Measurements from ENCODE around the gene PTTG1. TPM values are rescaled to one million over a fixed set of nuclear protein-coding genes. Genes with fewer than 3 reads are reported as not detected.
"Not testable (repeated sequence)": the region's sequence is repeated elsewhere in the genome, so short reads cannot be mapped to it uniquely, and the experiment has no call there.

Gene PTTG1
- total RNA-seq, 1 experiment from 2014 or later, result 235 TPM

GRCh38 chr5:160423099-160423498 lies 1.4 kb downstream of the PTTG1 start:
- no peak for DNase-seq (ENCODE audit: low read depth)

GRCh38 chr5:160427607-160428006 lies 6.0 kb downstream of the PTTG1 start:
- DNase-seq (ENCODE audit: low read depth), result no peak

- DNase-seq (ENCODE audit: low read depth), result no peak
These were observed 10.5 kb downstream of the PTTG1 start for GRCh38 chr5:160432196-160432595.

- no peak for DNase-seq (ENCODE audit: low read depth)
These were observed 11.1 kb downstream of the PTTG1 start for GRCh38 chr5:160432787-160433186.

GRCh38 chr5:160434022-160434531 lies 12.4 kb downstream of the PTTG1 start:
- DNase-seq (ENCODE audit: low read depth), result no peak

- no peak for DNase-seq (ENCODE audit: low read depth)
These were observed 13.9 kb downstream of the PTTG1 start for GRCh38 chr5:160435532-160435931.

- no peak for DNase-seq (ENCODE audit: low read depth)
These were observed 14.4 kb downstream of the PTTG1 start for GRCh38 chr5:160436017-160436416.

GRCh38 chr5:160436661-160437060 lies 15.0 kb downstream of the PTTG1 start:
- not testable (repeated sequence) for DNase-seq (ENCODE audit: low read depth)

GRCh38 chr5:160437271-160437670 lies 15.6 kb downstream of the PTTG1 start:
- no peak for DNase-seq (ENCODE audit: low read depth)

- DNase-seq (ENCODE audit: low read depth), result peak; percentile 47
These were observed 16.9 kb downstream of the PTTG1 start for GRCh38 chr5:160438316-160439204.

- DNase-seq (ENCODE audit: low read depth), result peak; percentile 62
These were observed 17.5 kb downstream of the PTTG1 start for GRCh38 chr5:160439205-160439600.

- DNase-seq (ENCODE audit: low read depth), result no peak
These were observed 19.7 kb downstream of the PTTG1 start for GRCh38 chr5:160441311-160441781.

- no peak for DNase-seq (ENCODE audit: low read depth)
These were observed 21.3 kb downstream of the PTTG1 start for GRCh38 chr5:160442824-160443431.

- no peak for DNase-seq (ENCODE audit: low read depth)
These were observed 22.8 kb downstream of the PTTG1 start for GRCh38 chr5:160444407-160444806.

- DNase-seq (ENCODE audit: low read depth), result no peak
These were observed 23.5 kb downstream of the PTTG1 start for GRCh38 chr5:160445132-160445531.

- DNase-seq (ENCODE audit: low read depth), result no peak
These were observed 24.1 kb downstream of the PTTG1 start for GRCh38 chr5:160445751-160446150.

- no peak for DNase-seq (ENCODE audit: low read depth)
These were observed 27.2 kb downstream of the PTTG1 start for GRCh38 chr5:160448886-160449285.

- DNase-seq (ENCODE audit: low read depth), result no peak
These were observed 27.8 kb downstream of the PTTG1 start for GRCh38 chr5:160449458-160449857.

GRCh38 chr5:160450164-160450932 lies 28.7 kb downstream of the PTTG1 start:
- DNase-seq (ENCODE audit: low read depth), result no peak

GRCh38 chr5:160451281-160451680 lies 29.6 kb downstream of the PTTG1 start:
- DNase-seq (ENCODE audit: low read depth), result no peak

GRCh38 chr5:160452036-160452435 lies 30.4 kb downstream of the PTTG1 start:
- DNase-seq (ENCODE audit: low read depth), result no peak

- DNase-seq (ENCODE audit: low read depth), result no peak
These were observed 31.1 kb downstream of the PTTG1 start for GRCh38 chr5:160452795-160453194.
